H1 (cell line): ENCODE measurements around the gene KRTAP19-4.

Source experiments
- CTCF ChIP-seq, 3 experiments: IDR thresholded peaks; 1 replicate in 2 of 3; 2 replicates in 1 of 3; pipeline versions ENCODE4 v1.5.1 to v1.6.1; 2011; ENCODE audit warnings: low read length in 3 of 3, mild to moderate bottlenecking in 3 of 3, inconsistent platforms in 2 of 3, low read depth in 1 of 3, moderate library complexity in 1 of 3; ENCODE audit not compliant: insufficient read depth in 1 of 3; ENCODE audit errors: control extremely low read depth in 1 of 3
- MAX ChIP-seq: IDR thresholded peaks from 2 replicates; pipeline ENCODE4 v1.6.1; 2012; ENCODE audit warnings: inconsistent platforms
- RAD21 ChIP-seq, 2 experiments: IDR thresholded peaks in 1 of 2; conservative IDR thresholded peaks in 1 of 2; 2 replicates each; pipeline ENCODE4 v1.6.1; 2011; ENCODE audit warnings: low read depth in 2 of 2, low read length in 2 of 2, improper control_type of control experiment in 1 of 2, inconsistent platforms in 1 of 2, mild to moderate bottlenecking in 1 of 2, moderate library complexity in 1 of 2
- SP1 ChIP-seq: IDR thresholded peaks from 2 replicates; pipeline ENCODE4 v1.6.1; 2011; ENCODE audit warnings: low read depth, low read length

GRCh38 chr21:30448514-30448913 is 48.5 kb downstream of the KRTAP19-4 start:
- TF ChIP-seq MAX (no peak), RAD21 (IDR thresholded peaks at IDR 0.05 in 1 of 2, conservative IDR thresholded peaks at IDR 0.05 in 1 of 2; ENCODE audit: low read depth in 2 of 2, low read length in 2 of 2) (no peak), CTCF (IDR thresholded peaks at IDR 0.05; ENCODE audit: control extremely low read depth in 1 of 3, insufficient read depth in 1 of 3, low read depth in 1 of 3, low read length in 3 of 3) (no peak), SP1 (no peak)
